Astrocyte (in vitro differentiated cells and primary cell): ENCODE measurements around the gene HES7. TPM values are rescaled to one million over a fixed set of nuclear protein-coding genes. Genes with fewer than 3 reads are reported as not detected.
A peak's percentile ranks its signal among the peaks of the same experiment; 100 is the strongest.

Source experiments
- DNase-seq: peaks from one replicate; pipeline ENCODE4 v3.0.0-alpha.2; 2010; ENCODE audit warnings: low read depth
- FAIRE-seq: peaks from 2 replicates; lab custom pipeline; 2011; peaks lifted over from hg19 to GRCh38; lab: Jason Lieb, UNC
- H2AFZ ChIP-seq: 2 replicates; pipeline ENCODE4 v1.6.0; 2012; ENCODE audit warnings: low read depth, low read length, inconsistent platforms
- H3K27ac ChIP-seq: 2 replicates; pipeline ENCODE4 v1.5.1; 2011; ENCODE audit warnings: low read depth, low read length, inconsistent platforms
- H3K27me3 ChIP-seq: 2 replicates; pipeline ENCODE4 v1.6.0; 2011; ENCODE audit warnings: low read length, inconsistent platforms; ENCODE audit not compliant: insufficient read depth
- H3K36me3 ChIP-seq: 2 replicates; pipeline ENCODE4 v1.5.1; 2011; ENCODE audit warnings: low read length, inconsistent platforms; ENCODE audit not compliant: insufficient read depth
- H3K4me1 ChIP-seq: 2 replicates; pipeline ENCODE4 v1.5.1; 2011; ENCODE audit warnings: low read length, inconsistent platforms; ENCODE audit not compliant: insufficient read depth
- H3K4me2 ChIP-seq: 2 replicates; pipeline ENCODE4 v1.6.0; 2012; ENCODE audit warnings: low read length, inconsistent platforms
- H3K4me3 ChIP-seq: 2 replicates; pipeline ENCODE4 v1.5.1; 2011; ENCODE audit warnings: low read depth, mild to moderate bottlenecking, low read length, inconsistent platforms; ENCODE audit not compliant: insufficient read depth
- H3K79me2 ChIP-seq: 2 replicates; pipeline ENCODE4 v1.6.0; 2012; ENCODE audit warnings: mild to moderate bottlenecking, low read length, inconsistent platforms; ENCODE audit not compliant: insufficient read depth
- H3K9ac ChIP-seq: 2 replicates; pipeline ENCODE4 v1.6.0; 2012; ENCODE audit warnings: mild to moderate bottlenecking, low read length, inconsistent platforms
- H3K9me3 ChIP-seq: 2 replicates; pipeline ENCODE4 v1.5.1; 2012; ENCODE audit warnings: low read depth, mild to moderate bottlenecking, low read length, inconsistent platforms; ENCODE audit not compliant: insufficient read depth
- H4K20me1 ChIP-seq: 2 replicates; pipeline ENCODE4 v1.6.0; 2012; ENCODE audit warnings: low read length, inconsistent platforms; ENCODE audit not compliant: insufficient read depth
- H3K27ac Mint-ChIP-seq: one replicate; pipeline ENCODE4 v1.8.0; 2021; ENCODE audit warnings: mild to moderate bottlenecking, mixed read lengths; ENCODE audit not compliant: unreplicated experiment
- H3K27me3 Mint-ChIP-seq: one replicate; pipeline ENCODE4 v1.8.0; 2021; ENCODE audit warnings: low read depth, mixed read lengths; ENCODE audit not compliant: unreplicated experiment
- H3K36me3 Mint-ChIP-seq: one replicate; pipeline ENCODE4 v1.8.0; 2021; ENCODE audit warnings: low read depth, mixed read lengths; ENCODE audit not compliant: unreplicated experiment
- H3K4me1 Mint-ChIP-seq: one replicate; pipeline ENCODE4 v1.8.0; 2021; ENCODE audit warnings: low read depth, mixed read lengths; ENCODE audit not compliant: unreplicated experiment
- H3K4me3 Mint-ChIP-seq: one replicate; pipeline ENCODE4 v1.8.0; 2021; ENCODE audit warnings: mild to moderate bottlenecking, moderate library complexity, mixed read lengths; ENCODE audit not compliant: unreplicated experiment
- H3K9me3 Mint-ChIP-seq: one replicate; pipeline ENCODE4 v1.8.0; 2021; ENCODE audit warnings: mild to moderate bottlenecking, mixed read lengths; ENCODE audit not compliant: unreplicated experiment
- CTCF ChIP-seq: IDR thresholded peaks from 2 replicates; pipeline ENCODE4 v1.5.1; 2011; ENCODE audit warnings: low read depth, mild to moderate bottlenecking, inconsistent platforms, low read length, moderate library complexity; ENCODE audit not compliant: insufficient read depth
- EZH2 ChIP-seq: IDR thresholded peaks from 2 replicates; pipeline ENCODE4 v1.6.1; 2012; ENCODE audit warnings: mild to moderate bottlenecking, low read length, inconsistent platforms; ENCODE audit not compliant: insufficient read depth
- total RNA-seq: library from RNA; stranded (reverse); gene quantifications from 2 replicates; pipeline ENCODE4 v1.2.1, GENCODE V29; 2021

The HES7 gene
- total RNA-seq, 1 donor from 2014 or later, result 0.64 TPM

DNA sequence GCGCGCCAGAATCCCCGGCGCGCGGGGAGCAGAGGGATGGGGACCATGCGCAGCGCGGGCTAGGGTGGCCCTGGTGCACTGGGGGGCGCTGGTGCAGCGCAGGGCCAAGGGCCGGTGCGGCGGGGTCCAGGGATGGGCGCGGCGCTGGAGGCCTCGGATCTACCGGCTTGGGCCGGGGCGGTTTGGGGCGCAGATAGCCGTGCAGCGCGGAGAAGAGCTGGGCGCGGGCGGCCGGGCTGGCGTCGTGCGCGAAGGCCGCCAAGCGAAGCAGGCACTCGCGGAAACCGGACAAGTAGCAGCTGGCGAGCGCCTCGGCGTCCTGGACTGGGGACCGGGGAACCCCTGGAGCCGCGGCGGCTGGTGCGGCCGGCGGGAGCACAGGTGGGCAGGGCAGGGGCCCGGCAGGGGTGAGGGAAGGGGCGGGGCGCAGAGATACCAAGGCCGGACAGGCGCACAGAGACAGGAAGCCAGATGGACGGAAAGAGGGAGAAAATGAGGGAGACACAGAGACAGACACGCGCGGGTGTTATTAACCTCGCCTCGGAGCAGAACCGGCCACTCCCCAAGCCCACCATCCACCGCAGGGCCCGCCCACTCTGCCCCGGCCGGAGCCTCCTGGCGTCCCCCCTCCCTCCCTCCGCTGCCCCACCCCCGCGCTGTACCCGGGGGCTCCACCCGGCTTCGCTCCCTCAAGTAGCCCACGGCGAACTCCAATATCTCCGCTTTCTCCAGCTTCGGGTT, 2.1 kb downstream of the HES7 start:
- Mint-ChIP-seq H3K9me3 (no peaks in the 10 kb centered on the region), H3K4me3 (peak overlapping the region; percentile 83), H3K36me3 (no peaks in the 10 kb centered on the region), H3K4me1 (peaks cover 16% of the 10 kb centered on the region), H3K27me3 (peaks cover 32% of the 10 kb centered on the region), H3K27ac (no peak overlapping the region)
- FAIRE-seq (no peak), DNase-seq (peak; percentile 45)
- TF ChIP-seq EZH2, result no peak
- peak; percentile 10 for TF ChIP-seq CTCF
- H3K27ac ChIP-seq, result no peak overlapping the region
- H3K36me3 ChIP-seq, result no peaks in the 10 kb centered on the region
- H3K9me3 ChIP-seq, result no peaks in the 10 kb centered on the region
- peak overlapping the region; percentile 49 for H3K9ac ChIP-seq
- H3K79me2 ChIP-seq, result no peaks in the 10 kb centered on the region
- peak overlapping the region; percentile 60 for H3K4me3 ChIP-seq
- peaks cover 57% of the 10 kb centered on the region for H3K4me1 ChIP-seq
- H3K4me2 ChIP-seq, result peak overlapping the region; percentile 97
- peaks cover 22% of the 10 kb centered on the region for H3K27me3 ChIP-seq
- peak overlapping the region; percentile 85 for H2AFZ ChIP-seq
- H4K20me1 ChIP-seq, result peaks cover 11% of the 10 kb centered on the region

DNA sequence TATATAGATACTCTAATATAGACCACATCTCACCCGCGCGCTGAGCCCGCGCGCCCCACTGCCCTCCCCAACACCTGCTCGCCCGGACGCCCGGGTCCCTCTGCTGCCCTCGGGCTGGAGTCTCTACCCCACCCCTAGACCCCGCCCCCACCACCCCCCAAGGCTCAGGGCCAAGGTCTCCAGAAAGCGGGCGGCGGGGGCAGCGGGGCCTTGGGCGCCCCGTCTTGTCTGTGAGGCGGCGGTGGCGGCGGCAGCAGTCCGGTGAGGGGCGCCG, 2.6 kb downstream of the HES7 start:
- Histone ChIP-seq H2AFZ (no peak overlapping the region), H3K27ac (no peak overlapping the region), H3K4me2 (peak overlapping the region; percentile 97), H3K27me3 (peaks cover 27% of the 10 kb centered on the region), H3K79me2 (no peaks in the 10 kb centered on the region), H3K9ac (no peak overlapping the region), H3K4me3 (peak overlapping the region; percentile 66), H4K20me1 (peaks cover 11% of the 10 kb centered on the region), H3K36me3 (no peaks in the 10 kb centered on the region), H3K9me3 (no peaks in the 10 kb centered on the region), H3K4me1 (peaks cover 53% of the 10 kb centered on the region)
- Mint-ChIP-seq H3K9me3 (no peaks in the 10 kb centered on the region), H3K27ac (no peak overlapping the region), H3K4me3 (peak overlapping the region; percentile 95), H3K36me3 (no peaks in the 10 kb centered on the region), H3K27me3 (peaks cover 36% of the 10 kb centered on the region), H3K4me1 (peaks cover 16% of the 10 kb centered on the region)
- no peak for TF ChIP-seq EZH2
- no peak for FAIRE-seq
- DNase-seq, result no peak

- Histone ChIP-seq H3K4me1 (peaks cover 49% of the 10 kb centered on the region), H2AFZ (peak overlapping the region; percentile 66), H3K9ac (peak overlapping the region; percentile 58), H3K27ac (peak overlapping the region; percentile 43), H3K79me2 (no peaks in the 10 kb centered on the region), H3K27me3 (peaks cover 32% of the 10 kb centered on the region), H3K4me3 (peak overlapping the region; percentile 66), H3K9me3 (no peaks in the 10 kb centered on the region), H3K36me3 (no peaks in the 10 kb centered on the region), H4K20me1 (peaks cover 11% of the 10 kb centered on the region), H3K4me2 (peak overlapping the region; percentile 97)
- peak overlapping the region; percentile 91 for H3K27ac Mint-ChIP-seq
- peaks cover 42% of the 10 kb centered on the region for H3K27me3 Mint-ChIP-seq
- H3K4me3 Mint-ChIP-seq, result peak overlapping the region; percentile 95
- no peaks in the 10 kb centered on the region for H3K9me3 Mint-ChIP-seq
- H3K36me3 Mint-ChIP-seq, result no peaks in the 10 kb centered on the region
- peaks cover 16% of the 10 kb centered on the region for H3K4me1 Mint-ChIP-seq
- FAIRE-seq (no peak), DNase-seq (no peak)
- peak; percentile 35 for TF ChIP-seq CTCF
- no peak for TF ChIP-seq EZH2
Observed at GRCh38 chr17:8120520-8121406, 3.1 kb downstream of the HES7 start.
